GM12892 (cell line): Measurements from ENCODE around the gene KRTAP10-9.
"Not testable (repeated sequence)": the region's sequence is repeated elsewhere in the genome, so short reads cannot be mapped to it uniquely, and the experiment has no call there.

Experiments used
- DNase-seq: peaks from one replicate; pipeline ENCODE4 v3.0.0; 2011; ENCODE audit not compliant: insufficient read length
- FAIRE-seq: peaks from 2 replicates; lab custom pipeline; 2011; peaks lifted over from hg19 to GRCh38; lab: Jason Lieb, UNC
- POLR2A ChIP-seq: IDR thresholded peaks from 2 replicates; pipeline ENCODE4 v1.6.1; 2011; ENCODE audit warnings: low read depth, low read length, control low read depth
- POLR2AphosphoS5 ChIP-seq: IDR thresholded peaks from 2 replicates; pipeline ENCODE4 v1.6.1; 2011; ENCODE audit warnings: low read depth, low read length, control low read depth
- TAF1 ChIP-seq: IDR thresholded peaks from 2 replicates; pipeline ENCODE4 v1.6.1; 2011; ENCODE audit warnings: low read depth, mild to moderate bottlenecking, control low read depth, low read length, borderline replicate concordance

The KRTAP10-9 gene

GRCh38 chr21:44639331-44639655, 12.4 kb downstream of the KRTAP10-9 start:
- TF ChIP-seq POLR2A (no peak), TAF1 (no peak), POLR2AphosphoS5 (no peak)
- DNase-seq (no peak), FAIRE-seq (no peak)

GRCh38 chr21:44640761-44641160, 13.9 kb downstream of the KRTAP10-9 start:
- DNase-seq (no peak), FAIRE-seq (no peak)
- TF ChIP-seq POLR2A: no peak
- TF ChIP-seq POLR2AphosphoS5: no peak
- TF ChIP-seq TAF1: no peak

- FAIRE-seq (no peak), DNase-seq (no peak)
- no peak for TF ChIP-seq TAF1
- TF ChIP-seq POLR2A: no peak
- no peak for TF ChIP-seq POLR2AphosphoS5
Measured at GRCh38 chr21:44643741-44644310, 16.9 kb downstream of the KRTAP10-9 start.

GRCh38 chr21:44644878-44645277, 18.0 kb downstream of the KRTAP10-9 start:
- DNase-seq (no peak), FAIRE-seq (no peak)
- no peak for TF ChIP-seq POLR2AphosphoS5
- no peak for TF ChIP-seq POLR2A
- no peak for TF ChIP-seq TAF1

GRCh38 chr21:44646366-44647221, 19.7 kb downstream of the KRTAP10-9 start, which contains the start of gene KRTAP10-11:
TSS of gene KRTAP10-11 (plus strand) at chr21:44646414. CDS start at chr21:44646459, 45 bp downstream.
- FAIRE-seq, DNase-seq: not testable (repeated sequence)

- TF ChIP-seq POLR2AphosphoS5: no peak
- no peak for TF ChIP-seq TAF1
- no peak for TF ChIP-seq POLR2A
- DNase-seq (no peak), FAIRE-seq (no peak)
Measured at GRCh38 chr21:44647222-44647552, 20.3 kb downstream of the KRTAP10-9 start.

- FAIRE-seq (no peak), DNase-seq (no peak)
- TF ChIP-seq POLR2AphosphoS5 (no peak), TAF1 (no peak), POLR2A (no peak)
Measured at GRCh38 chr21:44648557-44649311, 21.8 kb downstream of the KRTAP10-9 start.

GRCh38 chr21:44649521-44650100, 22.7 kb downstream of the KRTAP10-9 start:
- FAIRE-seq (no peak), DNase-seq (no peak)
- no peak for TF ChIP-seq POLR2AphosphoS5
- TF ChIP-seq POLR2A: no peak
- no peak for TF ChIP-seq TAF1

- no peak for DNase-seq
- no peak for FAIRE-seq
- no peak for TF ChIP-seq TAF1
- no peak for TF ChIP-seq POLR2A
- TF ChIP-seq POLR2AphosphoS5: no peak
Measured at GRCh38 chr21:44650265-44650972, 23.5 kb downstream of the KRTAP10-9 start.

- TF ChIP-seq TAF1 (no peak), POLR2AphosphoS5 (no peak), POLR2A (no peak)
Measured at GRCh38 chr21:44650973-44651675, 24.2 kb downstream of the KRTAP10-9 start.

More at GRCh38 chr21:44650973-44651675, 24.2 kb downstream of the KRTAP10-9 start:
- DNase-seq (no peak), FAIRE-seq (no peak)
